NB4 (cell line): Measurements from ENCODE around the gene ALKAL2.

Experiments
- DNase-seq: peaks from one replicate; pipeline ENCODE4 v3.0.0; 2010; ENCODE audit warnings: low read depth
- H3K4me3 ChIP-seq: one replicate; pipeline ENCODE4 v1.5.1; 2011; ENCODE audit warnings: mild to moderate bottlenecking, low read depth, low read length, moderate library complexity
- CTCF ChIP-seq: IDR thresholded peaks from one replicate; pipeline ENCODE4 v1.5.1; 2012; ENCODE audit warnings: low read depth, low read length
- MAX ChIP-seq: IDR thresholded peaks from 2 replicates; pipeline ENCODE4 v1.6.1; 2011; ENCODE audit warnings: low read depth, low read length
- MYC ChIP-seq: IDR thresholded peaks from 2 replicates; pipeline ENCODE4 v1.6.1; 2011; ENCODE audit warnings: low read depth, low read length
- POLR2A ChIP-seq: IDR thresholded peaks from 2 replicates; pipeline ENCODE4 v1.6.1; 2011; ENCODE audit warnings: mild to moderate bottlenecking; ENCODE audit not compliant: insufficient read length; ENCODE audit errors: extremely low read depth

Gene ALKAL2

GRCh38 chr2:269356-270030 lies 18.4 kb downstream of the ALKAL2 start:
- no peak for TF ChIP-seq CTCF
- TF ChIP-seq POLR2A: no peak
- TF ChIP-seq MYC: no peak
- no peak for TF ChIP-seq MAX
- H3K4me3 ChIP-seq: peak overlapping the region; percentile 7
- DNase-seq: peak; percentile 25

- no peak for TF ChIP-seq MYC
- TF ChIP-seq CTCF: no peak
- no peak for TF ChIP-seq MAX
- no peak for TF ChIP-seq POLR2A
- H3K4me3 ChIP-seq: peak overlapping the region; percentile 19
- no peak for DNase-seq
Measured at GRCh38 chr2:268323-268722, 19.6 kb downstream of the ALKAL2 start.

- H3K4me3 ChIP-seq: peak within 1 kb of the TSS; percentile 97
- peak; percentile 96 for DNase-seq
- TF ChIP-seq CTCF: no peak
- peak; percentile 72 for TF ChIP-seq MAX
- peak; percentile 90 for TF ChIP-seq POLR2A
- no peak; the same call in 1 of the 2 replicates for TF ChIP-seq MYC
Measured at GRCh38 chr2:264493-265468, 23.1 kb downstream of the ALKAL2 start, which contains the start of gene ACP1. Gene ACP1, plus strand, starts transcription at chr2:264947. Its CDS starts 18 bp downstream, at chr2:264965.

- peak within 1 kb of the TSS; percentile 97 for H3K4me3 ChIP-seq
- peak; percentile 38 for DNase-seq
- TF ChIP-seq MAX (no peak), CTCF (no peak), POLR2A (no peak), MYC (no peak)
Measured at GRCh38 chr2:263774-264492, 24.0 kb downstream of the ALKAL2 start, which contains the start of gene SH3YL1. Gene SH3YL1, minus strand, starts transcription at chr2:264032. Its CDS starts 48 bp downstream, at chr2:263984.

GRCh38 chr2:263022-263738 lies 24.7 kb downstream of the ALKAL2 start:
- no peak for DNase-seq
- TF ChIP-seq MYC (no peak), POLR2A (no peak), MAX (no peak), CTCF (no peak)
- H3K4me3 ChIP-seq: no peak overlapping the region
